Esophagus (tissue), 2 donors: ENCODE measurements around the gene CLEC1A. TPM values are rescaled to one million over a fixed set of nuclear protein-coding genes. Genes with fewer than 3 reads are reported as not detected.

Source experiments
- H3K27ac ChIP-seq, 2 donors: one replicate each; pipeline ENCODE4 v1.5.1; 2013; ENCODE audit warnings: low read depth in 2 of 2, mild to moderate bottlenecking in 2 of 2, inconsistent platforms in 1 of 2, low read length in 1 of 2, moderate library complexity in 1 of 2
- H3K27me3 ChIP-seq, 2 donors: one replicate each; pipeline ENCODE4 v1.6.1; 2013; ENCODE audit warnings: low read length in 2 of 2, control low read depth in 1 of 2, mild to moderate bottlenecking in 1 of 2; ENCODE audit not compliant: insufficient read depth in 2 of 2, control insufficient read depth in 1 of 2
- H3K36me3 ChIP-seq, 2 donors: one replicate each; pipeline ENCODE4 v1.6.1; 2013; ENCODE audit warnings: low read length in 1 of 2; ENCODE audit not compliant: control insufficient read depth in 2 of 2, insufficient read depth in 2 of 2
- H3K4me1 ChIP-seq, 2 donors: one replicate each; pipeline ENCODE4 v1.6.1; 2013; ENCODE audit warnings: low read length in 1 of 2; ENCODE audit not compliant: control insufficient read depth in 2 of 2, insufficient read depth in 2 of 2
- H3K4me3 ChIP-seq, 2 donors: one replicate each; pipeline ENCODE4 v1.5.1; 2013; ENCODE audit warnings: low read length in 2 of 2, mild to moderate bottlenecking in 2 of 2, low read depth in 1 of 2, moderate library complexity in 1 of 2
- H3K9me3 ChIP-seq, 2 donors: one replicate each; pipeline ENCODE4 v1.6.1; 2013; ENCODE audit warnings: mild to moderate bottlenecking in 2 of 2, low read depth in 1 of 2, low read length in 1 of 2, moderate library complexity in 1 of 2; ENCODE audit not compliant: control insufficient read depth in 2 of 2, insufficient read depth in 1 of 2
- WGBS, 2 donors: extraction: QIAGEN DNeasy Blood & Tissue Kit; methylation state at CpG; one replicate each; pipeline ENCODE4 v1.1.7; 2013; 5-methylcytosine and 5-hydroxymethylcytosine counted together
- polyA plus RNA-seq, 2 donors: library from polyadenylated mRNA; stranded (reverse); fragments of 200-250 nt; gene quantifications; one replicate each; pipeline ENCODE4 v1.2.3, GENCODE V29; 2013
- donor health status: healthy with polysubstance abuse.
- donor health status: Bipolar disorder and iron deficiency.

The CLEC1A gene
- polyA plus RNA-seq, 2 donors = 1.2 to 1.4 TPM

GRCh38 chr12:10128687-10129086, 29.9 kb upstream of the CLEC1A start:
- H3K27me3 ChIP-seq = no peaks in the 10 kb centered on the region
- peak overlapping the region in 1 of 2 donors; percentile 6 for H3K27ac ChIP-seq
- H3K9me3 ChIP-seq = no peaks in the 10 kb centered on the region
- peak overlapping the region in 1 of 2 donors; percentile 18 for H3K4me3 ChIP-seq
- WGBS, 2 donors = 55 to 63% methylated on average over 5 of the region's 5 CpGs
- H3K36me3 ChIP-seq = no peaks in the 10 kb centered on the region
- no peaks in the 10 kb centered on the region for H3K4me1 ChIP-seq

GRCh38 chr12:10126413-10126812, 27.6 kb upstream of the CLEC1A start:
- WGBS, 2 donors = 57 to 81% methylated on average over 1 of the region's 1 CpG
- Histone ChIP-seq H3K27me3 (no peaks in the 10 kb centered on the region), H3K4me1 (no peaks in the 10 kb centered on the region), H3K27ac (no peak overlapping the region), H3K9me3 (no peaks in the 10 kb centered on the region), H3K4me3 (no peak overlapping the region), H3K36me3 (no peaks in the 10 kb centered on the region)

- H3K36me3 ChIP-seq = no peaks in the 10 kb centered on the region
- H3K27me3 ChIP-seq = no peaks in the 10 kb centered on the region
- WGBS, 2 donors = 84 to 93% methylated on average over 4 of the region's 4 CpGs
- H3K27ac ChIP-seq = no peak overlapping the region
- H3K4me3 ChIP-seq = no peak overlapping the region
- H3K9me3 ChIP-seq = no peaks in the 10 kb centered on the region
- H3K4me1 ChIP-seq = no peaks in the 10 kb centered on the region
Observed at GRCh38 chr12:10122689-10123088, 23.9 kb upstream of the CLEC1A start.

- Histone ChIP-seq H3K9me3 (no peaks in the 10 kb centered on the region), H3K4me3 (no peak overlapping the region), H3K27ac (no peak overlapping the region), H3K4me1 (no peaks in the 10 kb centered on the region), H3K36me3 (no peaks in the 10 kb centered on the region), H3K27me3 (no peaks in the 10 kb centered on the region)
- WGBS, 2 donors = 76 to 81% methylated on average over 7 of the region's 7 CpGs
Observed at GRCh38 chr12:10121278-10121677, 22.5 kb upstream of the CLEC1A start.

- WGBS, 2 donors = 78 to 83% methylated on average over 3 of the region's 3 CpGs
- H3K36me3 ChIP-seq = no peaks in the 10 kb centered on the region
- no peaks in the 10 kb centered on the region for H3K4me1 ChIP-seq
- no peak overlapping the region for H3K27ac ChIP-seq
- H3K9me3 ChIP-seq = no peaks in the 10 kb centered on the region
- H3K4me3 ChIP-seq = no peak overlapping the region
- no peaks in the 10 kb centered on the region for H3K27me3 ChIP-seq
Observed at GRCh38 chr12:10119066-10119465, 20.3 kb upstream of the CLEC1A start.

- no peaks in the 10 kb centered on the region for H3K27me3 ChIP-seq
Observed at GRCh38 chr12:10115890-10116289, 17.1 kb upstream of the CLEC1A start.

GRCh38 chr12:10115311-10115710, 16.5 kb upstream of the CLEC1A start:
- no peaks in the 10 kb centered on the region for H3K36me3 ChIP-seq
- no peaks in the 10 kb centered on the region for H3K9me3 ChIP-seq
- 89 to 91% methylated on average over 15 of the region's 15 CpGs for WGBS, 2 donors
- H3K27me3 ChIP-seq = no peaks in the 10 kb centered on the region
- H3K27ac ChIP-seq = no peak overlapping the region
- no peaks in the 10 kb centered on the region for H3K4me1 ChIP-seq
- H3K4me3 ChIP-seq = no peak overlapping the region

More at GRCh38 chr12:10115890-10116289, 17.1 kb upstream of the CLEC1A start:
- H3K36me3 ChIP-seq = no peaks in the 10 kb centered on the region
- H3K9me3 ChIP-seq = no peaks in the 10 kb centered on the region
- no peaks in the 10 kb centered on the region for H3K4me1 ChIP-seq
- no peak overlapping the region for H3K4me3 ChIP-seq
- H3K27ac ChIP-seq = no peak overlapping the region
- 67 to 69% methylated on average over 7 of the region's 7 CpGs for WGBS, 2 donors

GRCh38 chr12:10113920-10114319, 15.1 kb upstream of the CLEC1A start:
- Histone ChIP-seq H3K27ac (no peak overlapping the region), H3K4me3 (no peak overlapping the region), H3K27me3 (no peaks in the 10 kb centered on the region), H3K9me3 (no peaks in the 10 kb centered on the region), H3K36me3 (no peaks in the 10 kb centered on the region), H3K4me1 (no peaks in the 10 kb centered on the region)
- WGBS, 2 donors = 56 to 67% methylated on average over 1 of the region's 1 CpG

GRCh38 chr12:10113075-10113474, 14.3 kb upstream of the CLEC1A start:
- 78 to 85% methylated on average over 1 of the region's 1 CpG for WGBS, 2 donors

GRCh38 chr12:10111451-10111850, 12.7 kb upstream of the CLEC1A start:
- Histone ChIP-seq H3K27ac (no peak overlapping the region), H3K4me3 (no peak overlapping the region), H3K36me3 (no peaks in the 10 kb centered on the region), H3K9me3 (no peaks in the 10 kb centered on the region), H3K27me3 (no peaks in the 10 kb centered on the region), H3K4me1 (no peaks in the 10 kb centered on the region)
- WGBS, 2 donors = 87 to 91% methylated on average over 38 of the region's 38 CpGs

More at GRCh38 chr12:10113075-10113474, 14.3 kb upstream of the CLEC1A start:
- H3K4me3 ChIP-seq = no peak overlapping the region
- no peaks in the 10 kb centered on the region for H3K4me1 ChIP-seq
- H3K27me3 ChIP-seq = no peaks in the 10 kb centered on the region
- no peaks in the 10 kb centered on the region for H3K9me3 ChIP-seq
- H3K27ac ChIP-seq = no peak overlapping the region
- no peaks in the 10 kb centered on the region for H3K36me3 ChIP-seq
